GM18907 (cell line): ENCODE measurements around the gene CDK4.
"Not testable (repeated sequence)": the region's sequence is repeated elsewhere in the genome, so short reads cannot be mapped to it uniquely, and the experiment has no call there.

Experiments
- ATAC-seq: cut with Tn5 transposase; IDR thresholded peaks from one replicate; pipeline ENCODE4 v1.9.1; 2021; ENCODE audit warnings: mild to moderate bottlenecking, moderate library complexity; ENCODE audit not compliant: unreplicated experiment

Gene CDK4

DNA sequence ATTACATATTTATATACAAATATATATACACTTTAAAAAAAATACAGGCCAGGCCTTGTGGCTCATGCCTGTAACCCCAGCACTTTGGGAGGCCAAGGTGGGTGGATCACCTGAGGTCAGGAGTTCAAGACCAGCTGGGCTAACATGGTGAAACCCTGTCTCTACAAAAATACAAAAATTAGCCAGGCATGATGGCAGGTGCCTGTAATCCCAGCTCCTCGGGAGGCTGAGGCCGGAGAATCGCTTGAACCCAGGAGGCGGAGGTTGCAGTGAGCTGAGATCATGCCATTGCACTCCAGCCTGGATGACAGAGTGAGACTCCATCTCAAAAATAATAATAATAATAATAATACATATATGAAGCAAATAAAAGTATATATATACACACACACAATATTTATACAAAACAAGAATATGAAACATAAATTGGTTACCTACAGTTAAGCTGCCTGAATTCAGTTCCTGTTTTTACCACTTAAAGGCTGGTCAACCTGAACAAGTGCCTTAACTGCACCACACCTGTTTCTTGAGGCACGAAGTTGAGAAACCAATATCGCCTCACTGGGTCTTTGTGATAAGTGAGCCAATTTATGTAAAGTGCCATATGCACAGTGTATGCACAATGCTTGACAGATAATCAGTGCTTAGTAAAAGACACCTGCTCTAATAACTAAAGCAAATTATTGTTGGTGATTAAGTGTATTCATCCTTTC, 36.9 kb downstream of the CDK4 start:
- ATAC-seq, result not testable (repeated sequence)

GRCh38 chr12:57713209-57713608, 38.9 kb downstream of the CDK4 start:
- no peak for ATAC-seq

- no peak for ATAC-seq
These were observed 39.4 kb downstream of the CDK4 start for GRCh38 chr12:57712701-57713100.

GRCh38 chr12:57708296-57708695, 43.8 kb downstream of the CDK4 start:
- no peak for ATAC-seq

GRCh38 chr12:57707250-57707649, 44.9 kb downstream of the CDK4 start:
- no peak for ATAC-seq

- ATAC-seq, result no peak
These were observed 51.8 kb downstream of the CDK4 start for GRCh38 chr12:57700317-57700716.

GRCh38 chr12:57698414-57698813, 53.7 kb downstream of the CDK4 start:
- no peak for ATAC-seq
